ENCODE measurements around the gene ANXA9. TPM values are rescaled to one million over a fixed set of nuclear protein-coding genes. Genes with fewer than 3 reads are reported as not detected.

ANXA9 gene
- total and polyA plus RNA-seq, 2 experiments from 2014 or later: 1.4 to 2.2 TPM

DNA sequence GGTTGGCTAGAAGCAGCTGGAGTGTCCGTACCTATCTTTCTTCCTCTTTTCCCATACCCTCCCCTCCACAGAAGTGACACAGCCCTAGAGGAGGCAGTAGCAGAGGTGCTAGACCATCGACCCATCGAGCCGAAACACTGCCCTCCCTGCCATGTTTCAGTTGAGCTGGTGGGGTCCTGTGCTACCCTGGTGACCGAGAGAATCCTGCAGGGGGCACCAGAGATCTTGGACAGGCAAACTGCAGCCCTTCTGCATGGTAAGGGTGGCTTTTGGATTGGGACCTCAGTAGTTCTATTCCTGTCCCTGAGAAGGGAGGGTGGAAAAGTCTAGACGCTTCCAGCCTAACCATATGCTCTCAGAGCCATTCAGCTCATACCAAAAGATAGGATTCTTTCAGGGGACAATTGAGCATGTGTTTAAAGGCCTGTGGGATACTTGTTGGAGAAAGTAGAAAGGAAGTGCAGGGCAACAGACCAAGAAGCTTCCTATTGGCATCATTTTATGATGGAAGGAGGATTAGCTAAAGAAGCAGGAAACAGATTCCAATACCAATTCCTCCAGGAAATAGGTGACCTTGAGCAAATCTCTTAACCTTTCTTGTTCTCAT lies 42.6 kb downstream of the ANXA9 start:
- Histone ChIP-seq H3K36me3 (ENCODE audit: insufficient read depth) (no peaks in the 10 kb centered on the region; the same call in 1 of the 2 replicates), H4K20me1 (replicated peaks; ENCODE audit: insufficient read depth) (peaks cover 2% of the 10 kb centered on the region; the same call in 1 of the 2 replicates), H3K4me3 (no peak overlapping the region), H3F3A (replicated peaks; ENCODE audit: low read depth) (peaks cover 4% of the 10 kb centered on the region; the same call in 1 of the 2 replicates), H3K27me3 (ENCODE audit: insufficient read depth) (no peaks in the 10 kb centered on the region), H3K27ac (ENCODE audit: low read depth) (no peak overlapping the region), H3K79me2 (replicated peaks; ENCODE audit: insufficient read depth) (no peaks in the 10 kb centered on the region), H3K4me1 (ENCODE audit: insufficient read depth) (no peaks in the 10 kb centered on the region), H3K9me2 (ENCODE audit: insufficient read depth) (no peaks in the 10 kb centered on the region), H3K4me2 (no peak overlapping the region), H2AFZ (no peak overlapping the region)
- Mint-ChIP-seq H3K4me3 (no peak overlapping the region), H3K36me3 (ENCODE audit: low read depth) (peaks cover 34% of the 10 kb centered on the region), H3K9me3 (no peaks in the 10 kb centered on the region), H3K27me3 (ENCODE audit: insufficient read depth, low read depth, poor library complexity) (peaks cover 3% of the 10 kb centered on the region), H3K27ac (peak overlapping the region; percentile 74), H3K4me1 (peaks cover 2% of the 10 kb centered on the region; the same call in 1 of the 3 replicates)
- ATAC-seq (peak; percentile 100), DNase-seq (ENCODE audit: low spot score) (peak; percentile 93)
- TF ChIP-seq NANOG (IDR thresholded peaks at IDR 0.05; ENCODE audit: borderline replicate concordance): no peak
- no peak for TF ChIP-seq EZH2 (IDR thresholded peaks at IDR 0.05; ENCODE audit: low read depth, unreplicated experiment)
- no peak for TF ChIP-seq EZH2phosphoT487 (IDR thresholded peaks at IDR 0.05; ENCODE audit: unreplicated experiment)
- TF ChIP-seq, protein P1, sequence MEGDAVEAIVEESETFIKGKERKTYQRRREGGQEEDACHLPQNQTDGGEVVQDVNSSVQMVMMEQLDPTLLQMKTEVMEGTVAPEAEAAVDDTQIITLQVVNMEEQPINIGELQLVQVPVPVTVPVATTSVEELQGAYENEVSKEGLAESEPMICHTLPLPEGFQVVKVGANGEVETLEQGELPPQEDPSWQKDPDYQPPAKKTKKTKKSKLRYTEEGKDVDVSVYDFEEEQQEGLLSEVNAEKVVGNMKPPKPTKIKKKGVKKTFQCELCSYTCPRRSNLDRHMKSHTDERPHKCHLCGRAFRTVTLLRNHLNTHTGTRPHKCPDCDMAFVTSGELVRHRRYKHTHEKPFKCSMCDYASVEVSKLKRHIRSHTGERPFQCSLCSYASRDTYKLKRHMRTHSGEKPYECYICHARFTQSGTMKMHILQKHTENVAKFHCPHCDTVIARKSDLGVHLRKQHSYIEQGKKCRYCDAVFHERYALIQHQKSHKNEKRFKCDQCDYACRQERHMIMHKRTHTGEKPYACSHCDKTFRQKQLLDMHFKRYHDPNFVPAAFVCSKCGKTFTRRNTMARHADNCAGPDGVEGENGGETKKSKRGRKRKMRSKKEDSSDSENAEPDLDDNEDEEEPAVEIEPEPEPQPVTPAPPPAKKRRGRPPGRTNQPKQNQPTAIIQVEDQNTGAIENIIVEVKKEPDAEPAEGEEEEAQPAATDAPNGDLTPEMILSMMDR (conservative IDR thresholded peaks at IDR 0.05; ENCODE audit: low read depth in 2 of 2): peak; percentile 92 to 97

DNA sequence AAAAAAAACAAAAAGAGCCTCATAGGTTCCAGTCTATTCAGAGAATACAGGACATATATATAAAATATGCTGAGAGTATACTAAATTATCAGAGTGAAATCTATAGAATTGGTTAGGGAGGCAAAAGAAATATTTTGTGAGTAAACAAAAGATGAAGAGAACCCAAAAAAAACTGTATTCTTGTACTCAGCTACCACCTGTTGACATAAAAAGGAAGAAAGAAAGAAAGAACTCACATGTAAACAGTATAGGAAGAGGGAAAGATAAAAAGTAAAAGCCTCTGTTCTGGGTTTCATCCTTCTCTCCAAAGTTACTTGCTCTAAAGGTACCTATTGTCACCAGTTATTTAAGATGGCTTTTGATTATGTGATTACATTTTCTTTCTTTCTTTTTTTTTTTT lies 44.4 kb downstream of the ANXA9 start:
- H3K4me1 ChIP-seq (ENCODE audit: insufficient read depth): no peaks in the 10 kb centered on the region
- no peaks in the 10 kb centered on the region for H3K79me2 ChIP-seq (replicated peaks; ENCODE audit: insufficient read depth)
- no peak for ATAC-seq
- no peak overlapping the region for H3K27ac Mint-ChIP-seq
- H3K36me3 ChIP-seq (ENCODE audit: insufficient read depth): no peaks in the 10 kb centered on the region; the same call in 1 of the 2 replicates
- H3K4me1 Mint-ChIP-seq: peaks cover 2% of the 10 kb centered on the region; the same call in 1 of the 3 replicates
- H3K27me3 ChIP-seq (ENCODE audit: insufficient read depth): no peaks in the 10 kb centered on the region
- H3K36me3 Mint-ChIP-seq (ENCODE audit: low read depth): peaks cover 41% of the 10 kb centered on the region
- no peak overlapping the region for H2AFZ ChIP-seq
- H3K4me3 ChIP-seq: no peak overlapping the region
- no peak for DNase-seq (ENCODE audit: low spot score)
- H3K9me3 Mint-ChIP-seq: no peaks in the 10 kb centered on the region
- no peak overlapping the region for H3K4me3 Mint-ChIP-seq
- peaks cover 4% of the 10 kb centered on the region; the same call in 1 of the 2 replicates for H3F3A ChIP-seq (replicated peaks; ENCODE audit: low read depth)
- H3K9me2 ChIP-seq (ENCODE audit: insufficient read depth): no peaks in the 10 kb centered on the region
- peaks cover 3% of the 10 kb centered on the region for H3K27me3 Mint-ChIP-seq (ENCODE audit: insufficient read depth, low read depth, poor library complexity)
- peaks cover 2% of the 10 kb centered on the region; the same call in 1 of the 2 replicates for H4K20me1 ChIP-seq (replicated peaks; ENCODE audit: insufficient read depth)
- no peak overlapping the region for H3K4me2 ChIP-seq
- no peak overlapping the region for H3K27ac ChIP-seq (ENCODE audit: low read depth)
- TF ChIP-seq JUNB (IDR thresholded peaks at IDR 0.05; ENCODE audit: unreplicated experiment) (no peak), EZH2 (IDR thresholded peaks at IDR 0.05; ENCODE audit: low read depth, unreplicated experiment) (no peak), CREB1 (CRISPR knock-in tag; IDR thresholded peaks at IDR 0.05; ENCODE audit: low read depth) (no peak), ZNF114 (CRISPR knock-in tag; IDR thresholded peaks at IDR 0.05) (no peak), EZH2phosphoT487 (IDR thresholded peaks at IDR 0.05; ENCODE audit: unreplicated experiment) (no peak), STAT1 (IDR thresholded peaks at IDR 0.05; ENCODE audit: unreplicated experiment) (no peak), ZNF331 (CRISPR knock-in tag; IDR thresholded peaks at IDR 0.05; ENCODE audit: low read depth) (no peak), POLR2AphosphoS5 (IDR thresholded peaks at IDR 0.05; ENCODE audit: low read depth) (no peak), NANOG (IDR thresholded peaks at IDR 0.05; ENCODE audit: borderline replicate concordance) (no peak)
- TF ChIP-seq, protein P2, sequence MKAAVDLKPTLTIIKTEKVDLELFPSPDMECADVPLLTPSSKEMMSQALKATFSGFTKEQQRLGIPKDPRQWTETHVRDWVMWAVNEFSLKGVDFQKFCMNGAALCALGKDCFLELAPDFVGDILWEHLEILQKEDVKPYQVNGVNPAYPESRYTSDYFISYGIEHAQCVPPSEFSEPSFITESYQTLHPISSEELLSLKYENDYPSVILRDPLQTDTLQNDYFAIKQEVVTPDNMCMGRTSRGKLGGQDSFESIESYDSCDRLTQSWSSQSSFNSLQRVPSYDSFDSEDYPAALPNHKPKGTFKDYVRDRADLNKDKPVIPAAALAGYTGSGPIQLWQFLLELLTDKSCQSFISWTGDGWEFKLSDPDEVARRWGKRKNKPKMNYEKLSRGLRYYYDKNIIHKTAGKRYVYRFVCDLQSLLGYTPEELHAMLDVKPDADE (IDR thresholded peaks at IDR 0.05): no peak
- TF ChIP-seq, protein P1 (conservative IDR thresholded peaks at IDR 0.05; ENCODE audit: low read depth in 2 of 2): no peak
- TF ChIP-seq, protein P3, sequence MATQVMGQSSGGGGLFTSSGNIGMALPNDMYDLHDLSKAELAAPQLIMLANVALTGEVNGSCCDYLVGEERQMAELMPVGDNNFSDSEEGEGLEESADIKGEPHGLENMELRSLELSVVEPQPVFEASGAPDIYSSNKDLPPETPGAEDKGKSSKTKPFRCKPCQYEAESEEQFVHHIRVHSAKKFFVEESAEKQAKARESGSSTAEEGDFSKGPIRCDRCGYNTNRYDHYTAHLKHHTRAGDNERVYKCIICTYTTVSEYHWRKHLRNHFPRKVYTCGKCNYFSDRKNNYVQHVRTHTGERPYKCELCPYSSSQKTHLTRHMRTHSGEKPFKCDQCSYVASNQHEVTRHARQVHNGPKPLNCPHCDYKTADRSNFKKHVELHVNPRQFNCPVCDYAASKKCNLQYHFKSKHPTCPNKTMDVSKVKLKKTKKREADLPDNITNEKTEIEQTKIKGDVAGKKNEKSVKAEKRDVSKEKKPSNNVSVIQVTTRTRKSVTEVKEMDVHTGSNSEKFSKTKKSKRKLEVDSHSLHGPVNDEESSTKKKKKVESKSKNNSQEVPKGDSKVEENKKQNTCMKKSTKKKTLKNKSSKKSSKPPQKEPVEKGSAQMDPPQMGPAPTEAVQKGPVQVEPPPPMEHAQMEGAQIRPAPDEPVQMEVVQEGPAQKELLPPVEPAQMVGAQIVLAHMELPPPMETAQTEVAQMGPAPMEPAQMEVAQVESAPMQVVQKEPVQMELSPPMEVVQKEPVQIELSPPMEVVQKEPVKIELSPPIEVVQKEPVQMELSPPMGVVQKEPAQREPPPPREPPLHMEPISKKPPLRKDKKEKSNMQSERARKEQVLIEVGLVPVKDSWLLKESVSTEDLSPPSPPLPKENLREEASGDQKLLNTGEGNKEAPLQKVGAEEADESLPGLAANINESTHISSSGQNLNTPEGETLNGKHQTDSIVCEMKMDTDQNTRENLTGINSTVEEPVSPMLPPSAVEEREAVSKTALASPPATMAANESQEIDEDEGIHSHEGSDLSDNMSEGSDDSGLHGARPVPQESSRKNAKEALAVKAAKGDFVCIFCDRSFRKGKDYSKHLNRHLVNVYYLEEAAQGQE (IDR thresholded peaks at IDR 0.05; ENCODE audit: unreplicated experiment): no peak
